ENCODE results near the gene DTX1. TPM values are rescaled to one million over a fixed set of nuclear protein-coding genes. Genes with fewer than 3 reads are reported as not detected.

DTX1 gene
- total and polyA plus RNA-seq, 2 of the 8 experiments (the other 6 are each of a cell fraction or from before 2014, with no cell fraction given), result 4.7 to 6.9 TPM

- Histone ChIP-seq H3K4ac (replicated peaks; ENCODE audit: insufficient read length, low read depth, low read length) (no peak overlapping the region), H3K9ac (replicated peaks in 1 of 4; ENCODE audit: extremely low read depth in 1 of 4, low read depth in 3 of 4, low read length in 3 of 4) (no peak overlapping the region), H2AK5ac (ENCODE audit: low read depth, low read length) (no peak overlapping the region), H2BK15ac (ENCODE audit: low read length) (no peak overlapping the region), H3K56ac (replicated peaks; ENCODE audit: insufficient read length, low read depth, low read length) (no peak overlapping the region), H4K5ac (ENCODE audit: insufficient read length, low read depth, low read length) (no peak overlapping the region), H3K4me2 (ENCODE audit: insufficient read depth in 1 of 2, low read depth in 2 of 2, low read length in 2 of 2) (no peak overlapping the region), H3K18ac (ENCODE audit: extremely low read depth, low read length) (no peak overlapping the region), H3K9me3 (ENCODE audit: insufficient read depth in 2 of 2, low read depth in 1 of 2, low read length in 1 of 2) (no peaks in the 10 kb centered on the region), H2BK20ac (ENCODE audit: low read length) (no peak overlapping the region), H3K4me3 (ENCODE audit: extremely low read depth in 1 of 4, insufficient read depth in 2 of 4, low read depth in 3 of 4, low read length in 4 of 4) (no peak overlapping the region), H4K8ac (ENCODE audit: extremely low read depth, insufficient read depth, low read length) (no peak overlapping the region), H3K79me2 (ENCODE audit: control insufficient read depth in 1 of 2, insufficient read depth in 2 of 2, low read length in 2 of 2) (no peaks in the 10 kb centered on the region), H3K14ac (ENCODE audit: insufficient read length) (no peak overlapping the region), H3K23ac (ENCODE audit: insufficient read length) (no peak overlapping the region), H2BK12ac (ENCODE audit: low read depth, low read length) (no peak overlapping the region), H3K27ac (ENCODE audit: low read depth, low read length) (no peak overlapping the region), H4K20me1 (replicated peaks in 1 of 2; ENCODE audit: control insufficient read depth in 1 of 2, insufficient read depth in 2 of 2, low read length in 2 of 2) (no peaks in the 10 kb centered on the region), H3K4me1 (replicated peaks in 1 of 4; ENCODE audit: control insufficient read depth in 3 of 4, insufficient read depth in 4 of 4, low read length in 3 of 4) (no peaks in the 10 kb centered on the region; a peak in 2 of 7 replicates), H3K27me3 (replicated peaks in 1 of 4; ENCODE audit: control insufficient read depth in 3 of 4, extremely low read depth in 1 of 4, insufficient read depth in 3 of 4, low read length in 3 of 4) (peaks cover 0 to 18% (median 15%) of the 10 kb centered on the region in 4 experiments; a peak in 6 of 7 replicates), H3K36me3 (ENCODE audit: control insufficient read depth in 2 of 4, insufficient read depth in 4 of 4, low read length in 3 of 4) (no peaks in the 10 kb centered on the region), H4K91ac (replicated peaks; ENCODE audit: insufficient read length, low read length) (no peak overlapping the region), H3K79me1 (ENCODE audit: low read depth, low read length) (no peaks in the 10 kb centered on the region), H2AFZ (ENCODE audit: low read length) (no peak overlapping the region), H3K23me2 (ENCODE audit: low read depth, low read length) (peaks cover 7% of the 10 kb centered on the region; the same call in 1 of the 2 replicates), H2BK5ac (ENCODE audit: low read depth, low read length) (no peak overlapping the region), H2BK120ac (replicated peaks; ENCODE audit: low read depth, low read length) (no peak overlapping the region)
- TF ChIP-seq GTF2F1 (IDR thresholded peaks at IDR 0.05; ENCODE audit: borderline replicate concordance, low read depth, low read length) (no peak), BACH1 (IDR thresholded peaks at IDR 0.05; ENCODE audit: low read length) (no peak), RBBP5 (IDR thresholded peaks at IDR 0.05; ENCODE audit: borderline replicate concordance, low read depth, low read length) (no peak), JUN (IDR thresholded peaks at IDR 0.05; ENCODE audit: low read depth, low read length) (no peak)
- 89% methylated on average over 4 of the region's 4 CpGs; no CpG with 5 or more reads in 1 of the 2 experiments for WGBS, 2 experiments (ENCODE audit: extremely low coverage in 1 of 2, insufficient coverage in 1 of 2, insufficient read length in 1 of 2, insufficient replicate concordance in 2 of 2, low coverage in 1 of 2, low lambda C conversion rate in 2 of 2, missing lambda C conversion rate in 1 of 2)
- ChIA-PET POLR2A (ENCODE audit: partially characterized antibody) (no interaction called here), CTCF (ENCODE audit: partially characterized antibody) (interaction anchor here (0.6 to 8.3 kb wide), 10 partner anchors 14 to 1017 kb away, joined by 3 to 139 read pairs (median 4); partner anchors contain the start of gene OAS2)
- no peak for DNase-seq (ENCODE audit: low read depth in 1 of 2, low spot score in 2 of 2)
- FAIRE-seq, result no peak
These were observed 4.8 kb upstream of the DTX1 start for GRCh38 chr12:113051759-113052158.
